Thyroid gland (tissue), 4 donors: ENCODE measurements around the gene UBL5.

ENCODE experiments used
- POLR2A ChIP-seq, 2 donors: fragments of 450-650 bp; IDR thresholded peaks; one replicate each; pipeline ENCODE4 v1.6.1; 2017; ENCODE audit warnings: antibody characterized with exemption in 2 of 2, mild to moderate bottlenecking in 2 of 2, moderate library complexity in 1 of 2
- TF ChIP-seq, protein P1 (sequence below), 6 experiments: fragments of 200-600 bp in 3 of 6; fragments of 450-650 bp in 3 of 6; sonication (generic) in 3 of 6; IDR thresholded peaks; one replicate each; pipeline ENCODE4 v1.5.1; 2016 to 2019; ENCODE audit warnings: antibody characterized with exemption in 6 of 6, mild to moderate bottlenecking in 2 of 6, inconsistent platforms in 1 of 6, moderate library complexity in 1 of 6

DNA sequence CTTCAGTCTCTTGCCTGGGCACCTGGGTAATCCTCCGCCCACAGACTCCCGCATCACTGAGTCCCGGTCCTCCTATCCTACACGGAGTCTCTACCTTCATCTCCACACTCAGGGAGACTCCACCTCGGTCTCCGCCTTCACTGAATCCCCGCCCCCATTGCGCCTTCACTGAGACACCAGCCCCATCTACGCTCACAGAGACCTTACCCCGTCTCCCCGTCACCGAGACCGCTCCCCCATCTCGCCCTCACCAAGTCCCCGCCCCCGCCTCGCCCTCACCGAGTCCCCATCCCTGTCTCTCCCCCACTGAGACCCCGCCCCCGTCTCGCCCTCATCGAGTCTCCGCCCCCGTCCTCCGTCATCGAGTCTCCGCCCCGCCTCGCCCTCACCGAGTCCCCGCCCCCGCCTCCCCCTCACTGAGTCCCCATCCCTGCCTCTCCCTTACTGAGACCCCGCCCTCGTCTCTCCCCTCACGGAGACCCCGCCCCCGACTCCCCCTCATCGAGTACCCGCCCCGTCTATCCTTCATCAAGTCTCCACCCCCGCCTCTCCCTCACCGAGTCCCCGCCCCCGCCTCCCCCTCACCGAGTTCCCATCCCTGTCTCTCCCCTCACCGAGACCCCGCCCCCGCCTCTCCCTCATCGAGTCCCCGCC is 36.0 kb upstream of the UBL5 start:
- peak in 1 of 2 donors; percentile 60 for TF ChIP-seq POLR2A (IDR thresholded peaks at IDR 0.05)
- TF ChIP-seq, protein P1, sequence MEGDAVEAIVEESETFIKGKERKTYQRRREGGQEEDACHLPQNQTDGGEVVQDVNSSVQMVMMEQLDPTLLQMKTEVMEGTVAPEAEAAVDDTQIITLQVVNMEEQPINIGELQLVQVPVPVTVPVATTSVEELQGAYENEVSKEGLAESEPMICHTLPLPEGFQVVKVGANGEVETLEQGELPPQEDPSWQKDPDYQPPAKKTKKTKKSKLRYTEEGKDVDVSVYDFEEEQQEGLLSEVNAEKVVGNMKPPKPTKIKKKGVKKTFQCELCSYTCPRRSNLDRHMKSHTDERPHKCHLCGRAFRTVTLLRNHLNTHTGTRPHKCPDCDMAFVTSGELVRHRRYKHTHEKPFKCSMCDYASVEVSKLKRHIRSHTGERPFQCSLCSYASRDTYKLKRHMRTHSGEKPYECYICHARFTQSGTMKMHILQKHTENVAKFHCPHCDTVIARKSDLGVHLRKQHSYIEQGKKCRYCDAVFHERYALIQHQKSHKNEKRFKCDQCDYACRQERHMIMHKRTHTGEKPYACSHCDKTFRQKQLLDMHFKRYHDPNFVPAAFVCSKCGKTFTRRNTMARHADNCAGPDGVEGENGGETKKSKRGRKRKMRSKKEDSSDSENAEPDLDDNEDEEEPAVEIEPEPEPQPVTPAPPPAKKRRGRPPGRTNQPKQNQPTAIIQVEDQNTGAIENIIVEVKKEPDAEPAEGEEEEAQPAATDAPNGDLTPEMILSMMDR (IDR thresholded peaks at IDR 0.05), result no peak
